Measurements from ENCODE around the gene APRT.

- TF ChIP-seq GATA3 (IDR thresholded peaks at IDR 0.05; ENCODE audit: low read depth, low read length) (no peak), GATA2 (IDR thresholded peaks at IDR 0.05; ENCODE audit: low read depth, low read length) (no peak)
Measured at GRCh38 chr16:88799569-88800276, 12.0 kb downstream of the APRT start.

Measured in SH-SY5Y (cell line).